HEK293 (cell line): ENCODE measurements around the gene PRKD3.

ENCODE experiments used
- CTCF ChIA-PET: fragments of 350-600 bp; formaldehyde crosslinking; extraction: SDS; loops from one replicate; lab custom pipeline; 2021; ENCODE audit warnings: antibody characterized with exemption; lab: Yijun Ruan, JAX
- POLR2A ChIA-PET: fragments of 300-600 bp; formaldehyde crosslinking; extraction: SDS; loops from one replicate; lab custom pipeline; 2020; ENCODE audit warnings: antibody characterized with exemption, inconsistent platforms; lab: Yijun Ruan, JAX
- H3K27ac ChIP-seq: fragments of 200-500 bp; sonication (Bioruptor generic); 2 replicates; pipeline ENCODE4 v1.5.1; 2014; ENCODE audit warnings: low read depth, low read length, control low read depth, inconsistent platforms; ENCODE audit errors: extremely low read depth
- H3K36me3 ChIP-seq, 2 experiments: fragments of 200-500 bp in 1 of 2; sonication (Bioruptor generic) in 1 of 2; 1 replicate in 1 of 2; 2 replicates in 1 of 2; pipeline ENCODE4 v1.5.1; 2014 to 2017; ENCODE audit warnings: inconsistent platforms in 2 of 2, low read length in 2 of 2; ENCODE audit not compliant: control insufficient read depth in 2 of 2, insufficient read depth in 1 of 2
- H3K4me1 ChIP-seq: fragments of 200-500 bp; sonication (Bioruptor generic); 2 replicates; pipeline ENCODE4 v1.5.1; 2014; ENCODE audit warnings: mild to moderate bottlenecking, low read length, inconsistent platforms; ENCODE audit not compliant: control insufficient read depth, insufficient read depth
- H3K4me3 ChIP-seq: 2 replicates; pipeline ENCODE4 v1.5.1; 2011; ENCODE audit warnings: low read depth, mild to moderate bottlenecking, control low read depth, low read length, moderate library complexity
- H3K9me3 ChIP-seq: fragments of 200-500 bp; sonication (Bioruptor generic); 2 replicates; pipeline ENCODE4 v1.5.1; 2014; ENCODE audit warnings: low read depth, low read length, inconsistent platforms; ENCODE audit not compliant: control insufficient read depth, insufficient read depth
- GLIS1 ChIP-seq: fragments of 450-650 bp; formaldehyde crosslinking; IDR thresholded peaks from 2 replicates; pipeline ENCODE4 v1.5.1; 2016; ENCODE audit warnings: missing biosample characterization, missing genetic modification characterization
- HOXD13 ChIP-seq: sonication (generic); formaldehyde crosslinking; IDR thresholded peaks from 2 replicates; pipeline ENCODE4 v1.8.0; 2022; ENCODE audit warnings: missing genetic modification reagents, borderline replicate concordance
- IKZF3 ChIP-seq: fragments of 450-650 bp; IDR thresholded peaks from 2 replicates; pipeline ENCODE4 v1.5.0; 2018; ENCODE audit warnings: missing biosample characterization, mild to moderate bottlenecking, missing genetic modification characterization, moderate library complexity
- RBAK ChIP-seq: fragments of 450-650 bp; formaldehyde crosslinking; IDR thresholded peaks from 2 replicates; pipeline ENCODE4 v1.5.1; 2016; ENCODE audit warnings: missing biosample characterization, missing genetic modification characterization
- SP2 ChIP-seq: fragments of 450-650 bp; formaldehyde crosslinking; IDR thresholded peaks from 2 replicates; pipeline ENCODE4 v1.5.1; 2016; ENCODE audit warnings: missing biosample characterization, missing genetic modification characterization
- TRIM28 ChIP-seq: IDR thresholded peaks from 2 replicates; pipeline ENCODE4 v1.6.1; 2011; ENCODE audit warnings: low read length, control low read depth, borderline replicate concordance
- ZBTB8A ChIP-seq: fragments of 450-650 bp; formaldehyde crosslinking; IDR thresholded peaks from 2 replicates; pipeline ENCODE4 v1.5.1; 2016; ENCODE audit warnings: missing biosample characterization, missing genetic modification characterization
- ZFP41 ChIP-seq: fragments of 450-650 bp; formaldehyde crosslinking; IDR thresholded peaks from 2 replicates; pipeline ENCODE4 v1.5.1; 2016; ENCODE audit warnings: missing biosample characterization, missing genetic modification characterization, borderline replicate concordance
- ZIC2 ChIP-seq: fragments of 450-650 bp; formaldehyde crosslinking; IDR thresholded peaks from 2 replicates; pipeline ENCODE4 v1.5.1; 2016; ENCODE audit warnings: missing biosample characterization, missing genetic modification characterization
- ZNF10 ChIP-seq: fragments of 450-650 bp; formaldehyde crosslinking; IDR thresholded peaks from 2 replicates; pipeline ENCODE4 v1.5.1; 2017; ENCODE audit warnings: missing biosample characterization, missing genetic modification characterization
- ZNF114 ChIP-seq: fragments of 450-650 bp; formaldehyde crosslinking; IDR thresholded peaks from 2 replicates; pipeline ENCODE4 v1.5.0; 2017; ENCODE audit warnings: missing biosample characterization, missing genetic modification characterization
- ZNF184 ChIP-seq: fragments of 450-650 bp; IDR thresholded peaks from 2 replicates; pipeline ENCODE4 v1.5.1; 2018; ENCODE audit warnings: missing biosample characterization, mild to moderate bottlenecking, missing genetic modification characterization
- ZNF2 ChIP-seq: fragments of 450-650 bp; formaldehyde crosslinking; IDR thresholded peaks from 2 replicates; pipeline ENCODE4 v1.5.1; 2016; ENCODE audit warnings: missing biosample characterization, missing genetic modification characterization
- ZNF202 ChIP-seq: fragments of 450-650 bp; formaldehyde crosslinking; IDR thresholded peaks from 2 replicates; pipeline ENCODE4 v1.5.1; 2016; ENCODE audit warnings: missing biosample characterization, missing genetic modification characterization, borderline replicate concordance
- ZNF248 ChIP-seq: fragments of 450-650 bp; formaldehyde crosslinking; IDR thresholded peaks from 2 replicates; pipeline ENCODE4 v1.5.1; 2017; ENCODE audit warnings: missing biosample characterization, missing genetic modification characterization
- ZNF274 ChIP-seq, 2 experiments: fragments of 200-500 bp in 1 of 2; fragments of 450-650 bp in 1 of 2; sonication (Bioruptor generic) in 1 of 2; formaldehyde crosslinking in 1 of 2; IDR thresholded peaks; 2 replicates each; pipeline versions ENCODE4 v1.5.1 to v1.6.1; 2014 to 2016; ENCODE audit warnings: borderline replicate concordance in 1 of 2, inconsistent platforms in 1 of 2, low read length in 1 of 2, missing biosample characterization in 1 of 2, missing genetic modification characterization in 1 of 2
- ZNF311 ChIP-seq: fragments of 450-650 bp; formaldehyde crosslinking; IDR thresholded peaks from 2 replicates; pipeline ENCODE4 v1.5.1; 2017; ENCODE audit warnings: missing biosample characterization, missing genetic modification characterization, borderline replicate concordance
- ZNF426 ChIP-seq: fragments of 450-650 bp; formaldehyde crosslinking; IDR thresholded peaks from 2 replicates; pipeline ENCODE4 v1.5.1; 2017; ENCODE audit warnings: missing biosample characterization, missing genetic modification characterization, mild to moderate bottlenecking, inconsistent platforms, moderate library complexity
- ZNF530 ChIP-seq: fragments of 450-650 bp; formaldehyde crosslinking; IDR thresholded peaks from 2 replicates; pipeline ENCODE4 v1.5.1; 2016; ENCODE audit warnings: low read depth, missing biosample characterization, missing genetic modification characterization
- ZNF548 ChIP-seq: fragments of 450-650 bp; formaldehyde crosslinking; IDR thresholded peaks from 2 replicates; pipeline ENCODE4 v1.5.1; 2016; ENCODE audit warnings: missing biosample characterization, missing genetic modification characterization
- ZNF571 ChIP-seq: fragments of 450-650 bp; formaldehyde crosslinking; IDR thresholded peaks from 2 replicates; pipeline ENCODE4 v1.5.0; 2017; ENCODE audit warnings: missing biosample characterization, missing genetic modification characterization
- ZNF621 ChIP-seq: fragments of 450-650 bp; formaldehyde crosslinking; IDR thresholded peaks from 2 replicates; pipeline ENCODE4 v1.5.1; 2017; ENCODE audit warnings: missing biosample characterization, missing genetic modification characterization
- ZNF626 ChIP-seq: fragments of 450-650 bp; sonication (Bioruptor Pico); formaldehyde crosslinking; IDR thresholded peaks from 2 replicates; pipeline ENCODE4 v1.5.1; 2018; ENCODE audit warnings: missing biosample characterization, missing genetic modification characterization, inconsistent platforms
- ZNF658 ChIP-seq: fragments of 450-650 bp; formaldehyde crosslinking; IDR thresholded peaks from 2 replicates; pipeline ENCODE4; 2016; ENCODE audit warnings: missing biosample characterization, missing genetic modification characterization
- ZNF670 ChIP-seq: fragments of 450-650 bp; formaldehyde crosslinking; IDR thresholded peaks from 2 replicates; pipeline ENCODE4 v1.5.1; 2016; ENCODE audit warnings: missing biosample characterization, missing genetic modification characterization, low read depth
- TF ChIP-seq, protein P1 (sequence below): fragments of 450-650 bp; formaldehyde crosslinking; IDR thresholded peaks from 2 replicates; pipeline ENCODE4 v1.5.1; 2016; ENCODE audit warnings: missing biosample characterization, missing genetic modification characterization
- TF ChIP-seq, protein P2 (sequence below): fragments of 450-650 bp; formaldehyde crosslinking; IDR thresholded peaks from 2 replicates; pipeline ENCODE4 v1.5.1; 2016; ENCODE audit warnings: missing biosample characterization, missing genetic modification characterization, borderline replicate concordance

The PRKD3 gene

DNA sequence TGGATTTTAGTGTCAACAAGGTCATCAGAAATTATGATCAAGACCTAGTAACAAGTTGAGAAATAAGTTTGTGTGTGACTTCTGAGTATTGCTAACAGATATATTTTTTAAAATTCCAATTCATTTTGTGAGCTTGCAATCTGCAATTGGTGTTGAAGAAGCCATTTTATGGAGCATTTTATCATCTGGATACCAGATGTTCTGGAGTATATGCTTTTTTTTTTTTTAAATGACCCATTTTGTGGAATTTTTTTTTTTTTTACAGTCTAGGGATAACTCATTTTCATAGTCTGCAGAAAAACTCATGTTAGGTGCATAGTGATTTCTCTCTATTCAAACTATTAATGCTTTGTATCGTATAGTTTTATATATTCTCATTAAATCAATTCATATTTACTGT, 32.4 kb upstream of the PRKD3 start (continued):
- no peak for TF ChIP-seq ZNF571 (tag by site-specific recombination)

DNA sequence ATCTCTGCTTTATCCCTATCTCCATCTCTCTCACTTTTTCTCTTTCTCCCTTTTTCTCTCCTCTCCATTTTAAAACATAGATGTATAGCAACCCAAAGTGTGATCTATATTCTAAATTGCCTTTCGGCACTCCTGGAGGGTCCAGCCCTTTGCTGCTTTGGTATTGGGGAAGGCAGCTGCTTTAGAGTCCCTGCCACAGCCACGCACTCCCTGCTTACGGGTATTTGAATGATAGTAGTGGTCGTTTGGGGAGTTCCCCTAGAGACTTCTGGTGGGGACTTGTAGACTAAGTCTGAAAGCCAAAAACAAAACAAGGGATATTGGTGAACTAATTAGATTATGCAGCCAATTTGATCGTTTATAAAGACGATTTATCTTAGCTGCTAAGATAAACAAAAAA, 31.7 kb upstream of the PRKD3 start:
- POLR2A ChIA-PET: no interaction called here
- TF ChIP-seq SP2 (tag by site-specific recombination): no peak
- peaks cover 0 to 7% of the 10 kb centered on the region in 2 experiments; a peak in 1 of 3 replicates for H3K36me3 ChIP-seq
- no peak overlapping the region for H3K4me3 ChIP-seq
- no peaks in the 10 kb centered on the region for H3K4me1 ChIP-seq
- H3K9me3 ChIP-seq: no peaks in the 10 kb centered on the region
- CTCF ChIA-PET: no interaction called here
- H3K27ac ChIP-seq: no peak overlapping the region

DNA sequence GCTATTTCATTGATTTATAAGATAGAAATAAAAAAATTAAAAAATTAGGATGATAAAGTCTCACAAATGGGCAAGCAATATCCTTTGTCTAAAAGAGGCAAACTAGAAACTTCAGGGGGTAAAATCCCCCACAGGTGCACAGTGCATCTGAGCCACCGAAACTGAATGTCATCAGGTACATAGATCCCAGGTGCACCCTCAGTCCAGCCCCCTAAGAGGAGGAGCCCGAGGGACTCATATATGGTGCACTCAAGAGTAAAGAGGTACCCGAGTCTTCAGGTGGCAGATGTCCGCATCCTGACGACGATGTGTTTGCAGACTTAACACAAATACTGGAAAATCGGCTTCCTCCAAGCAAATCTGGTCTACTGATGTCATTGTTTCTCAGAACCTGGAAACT, 31.1 kb upstream of the PRKD3 start:
- ChIA-PET POLR2A (no interaction called here), CTCF (no interaction called here)
- H3K36me3 ChIP-seq: peaks cover 0 to 5% of the 10 kb centered on the region in 2 experiments; a peak in 1 of 3 replicates
- no peaks in the 10 kb centered on the region for H3K9me3 ChIP-seq
- no peaks in the 10 kb centered on the region for H3K4me1 ChIP-seq
- TF ChIP-seq TRIM28: no peak
- TF ChIP-seq ZNF311: no peak
- TF ChIP-seq ZNF274 (IDR thresholded peaks at IDR 0.05; ENCODE audit: low read length): no peak
- TF ChIP-seq ZNF274 (tag by site-specific recombination; IDR thresholded peaks at IDR 0.05; ENCODE audit: borderline replicate concordance): no peak
- TF ChIP-seq ZNF658 (tag by site-specific recombination): no peak
- no peak for TF ChIP-seq ZNF426
- TF ChIP-seq ZNF202 (tag by site-specific recombination): no peak
- TF ChIP-seq GLIS1 (tag by site-specific recombination): no peak
- TF ChIP-seq ZFP41 (tag by site-specific recombination): no peak
- no peak for TF ChIP-seq ZNF248 (tag by site-specific recombination)
- TF ChIP-seq ZNF184: no peak
- TF ChIP-seq, protein P1, sequence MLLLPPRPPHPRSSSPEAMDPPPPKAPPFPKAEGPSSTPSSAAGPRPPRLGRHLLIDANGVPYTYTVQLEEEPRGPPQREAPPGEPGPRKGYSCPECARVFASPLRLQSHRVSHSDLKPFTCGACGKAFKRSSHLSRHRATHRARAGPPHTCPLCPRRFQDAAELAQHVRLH (tag by site-specific recombination): no peak
- no peak for TF ChIP-seq ZBTB8A (tag by site-specific recombination)
- TF ChIP-seq RBAK: no peak
- TF ChIP-seq ZNF114: no peak
- no peak for TF ChIP-seq ZNF530 (tag by site-specific recombination)
- TF ChIP-seq ZNF548: no peak
- no peak for TF ChIP-seq IKZF3 (tag by site-specific recombination)
- no peak for TF ChIP-seq ZNF621 (tag by site-specific recombination)
- no peak overlapping the region for H3K27ac ChIP-seq
- H3K4me3 ChIP-seq: no peak overlapping the region

DNA sequence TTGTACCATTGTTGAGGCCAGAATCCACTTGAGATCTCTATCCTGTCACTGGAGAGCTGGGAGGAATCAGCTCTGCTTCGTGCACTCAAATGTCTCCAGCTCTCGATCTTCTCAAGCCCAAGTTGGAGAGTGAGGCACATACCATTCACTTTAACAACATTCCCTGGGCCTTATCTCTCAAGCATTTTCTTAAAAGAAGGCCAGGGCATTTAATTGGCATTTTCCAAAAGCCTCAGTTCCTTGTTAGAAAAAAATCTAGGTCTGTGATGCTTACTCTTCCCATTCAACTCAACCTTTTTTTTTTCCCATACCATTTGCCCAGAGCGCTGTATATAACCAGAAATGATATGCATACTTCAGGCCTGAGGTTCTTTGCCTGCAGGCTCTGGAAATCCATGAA, 29.9 kb upstream of the PRKD3 start:
- peaks cover 0 to under 1% of the 10 kb centered on the region in 2 experiments; a peak in 1 of 3 replicates for H3K36me3 ChIP-seq
- H3K27ac ChIP-seq: no peak overlapping the region
- ChIA-PET POLR2A (interaction anchor here (0.6 kb wide), 1 partner anchor 17 kb away, joined by 7 read pairs; no protein-coding TSS in a partner anchor), CTCF (interaction anchor here (0.5 to 0.6 kb wide), 3 partner anchors 56 to 514 kb away, joined by 3 to 5 read pairs (median 4); no protein-coding TSS in a partner anchor)
- peaks cover 6% of the 10 kb centered on the region for H3K4me1 ChIP-seq
- H3K9me3 ChIP-seq: no peaks in the 10 kb centered on the region
- no peak overlapping the region for H3K4me3 ChIP-seq
- no peak for TF ChIP-seq SP2 (tag by site-specific recombination)
- TF ChIP-seq ZNF626 (tag by site-specific recombination): no peak
- no peak for TF ChIP-seq ZNF10 (tag by site-specific recombination)
- no peak for TF ChIP-seq ZNF571 (tag by site-specific recombination)
- no peak for TF ChIP-seq ZIC2 (tag by site-specific recombination)
- no peak for TF ChIP-seq ZNF2 (tag by site-specific recombination)
- TF ChIP-seq, protein P2, sequence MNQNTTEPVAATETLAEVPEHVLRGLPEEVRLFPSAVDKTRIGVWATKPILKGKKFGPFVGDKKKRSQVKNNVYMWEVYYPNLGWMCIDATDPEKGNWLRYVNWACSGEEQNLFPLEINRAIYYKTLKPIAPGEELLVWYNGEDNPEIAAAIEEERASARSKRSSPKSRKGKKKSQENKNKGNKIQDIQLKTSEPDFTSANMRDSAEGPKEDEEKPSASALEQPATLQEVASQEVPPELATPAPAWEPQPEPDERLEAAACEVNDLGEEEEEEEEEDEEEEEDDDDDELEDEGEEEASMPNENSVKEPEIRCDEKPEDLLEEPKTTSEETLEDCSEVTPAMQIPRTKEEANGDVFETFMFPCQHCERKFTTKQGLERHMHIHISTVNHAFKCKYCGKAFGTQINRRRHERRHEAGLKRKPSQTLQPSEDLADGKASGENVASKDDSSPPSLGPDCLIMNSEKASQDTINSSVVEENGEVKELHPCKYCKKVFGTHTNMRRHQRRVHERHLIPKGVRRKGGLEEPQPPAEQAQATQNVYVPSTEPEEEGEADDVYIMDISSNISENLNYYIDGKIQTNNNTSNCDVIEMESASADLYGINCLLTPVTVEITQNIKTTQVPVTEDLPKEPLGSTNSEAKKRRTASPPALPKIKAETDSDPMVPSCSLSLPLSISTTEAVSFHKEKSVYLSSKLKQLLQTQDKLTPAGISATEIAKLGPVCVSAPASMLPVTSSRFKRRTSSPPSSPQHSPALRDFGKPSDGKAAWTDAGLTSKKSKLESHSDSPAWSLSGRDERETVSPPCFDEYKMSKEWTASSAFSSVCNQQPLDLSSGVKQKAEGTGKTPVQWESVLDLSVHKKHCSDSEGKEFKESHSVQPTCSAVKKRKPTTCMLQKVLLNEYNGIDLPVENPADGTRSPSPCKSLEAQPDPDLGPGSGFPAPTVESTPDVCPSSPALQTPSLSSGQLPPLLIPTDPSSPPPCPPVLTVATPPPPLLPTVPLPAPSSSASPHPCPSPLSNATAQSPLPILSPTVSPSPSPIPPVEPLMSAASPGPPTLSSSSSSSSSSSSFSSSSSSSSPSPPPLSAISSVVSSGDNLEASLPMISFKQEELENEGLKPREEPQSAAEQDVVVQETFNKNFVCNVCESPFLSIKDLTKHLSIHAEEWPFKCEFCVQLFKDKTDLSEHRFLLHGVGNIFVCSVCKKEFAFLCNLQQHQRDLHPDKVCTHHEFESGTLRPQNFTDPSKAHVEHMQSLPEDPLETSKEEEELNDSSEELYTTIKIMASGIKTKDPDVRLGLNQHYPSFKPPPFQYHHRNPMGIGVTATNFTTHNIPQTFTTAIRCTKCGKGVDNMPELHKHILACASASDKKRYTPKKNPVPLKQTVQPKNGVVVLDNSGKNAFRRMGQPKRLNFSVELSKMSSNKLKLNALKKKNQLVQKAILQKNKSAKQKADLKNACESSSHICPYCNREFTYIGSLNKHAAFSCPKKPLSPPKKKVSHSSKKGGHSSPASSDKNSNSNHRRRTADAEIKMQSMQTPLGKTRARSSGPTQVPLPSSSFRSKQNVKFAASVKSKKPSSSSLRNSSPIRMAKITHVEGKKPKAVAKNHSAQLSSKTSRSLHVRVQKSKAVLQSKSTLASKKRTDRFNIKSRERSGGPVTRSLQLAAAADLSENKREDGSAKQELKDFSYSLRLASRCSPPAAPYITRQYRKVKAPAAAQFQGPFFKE (tag by site-specific recombination): no peak
- no peak for TF ChIP-seq HOXD13 (CRISPR knock-in tag)
- no peak for TF ChIP-seq ZNF670
